PC-9 (cell line): ENCODE results near the gene ARFGEF3. TPM values are rescaled to one million over a fixed set of nuclear protein-coding genes. Genes with fewer than 3 reads are reported as not detected.
"Not testable (repeated sequence)": the region's sequence is repeated elsewhere in the genome, so short reads cannot be mapped to it uniquely, and the experiment has no call there.

Experiments
- BruUV-seq: library from RNA; stranded (reverse); fragments of 400-500 nt; replicated peaks from 2 replicates; lab custom pipeline; 2021; lab: Mats Ljungman, UMichigan
- CTCF ChIA-PET: fragments of 300-600 bp; sonication (Branson Sonifier 250); formaldehyde crosslinking; loops from one replicate; lab custom pipeline; 2022; ENCODE audit warnings: antibody characterized with exemption; lab: Charles Lee
- POLR2A ChIA-PET: fragments of 300-600 bp; sonication (Branson Sonifier 250); formaldehyde crosslinking; loops from one replicate; lab custom pipeline; 2022; ENCODE audit warnings: antibody characterized with exemption; ENCODE audit not compliant: unreplicated experiment; lab: Charles Lee
- DNase-seq, 2 experiments: peaks; one replicate each; pipeline versions ENCODE4 v3.0.0 to v3.0.0-alpha.2; 2015 to 2022; ENCODE audit warnings: mixed read lengths in 1 of 2
- H2AFZ ChIP-seq: fragments of 200-600 bp; sonication (generic); 2 replicates; pipeline ENCODE4 v1.8.1; 2017; ENCODE audit warnings: antibody characterized with exemption
- H3F3A ChIP-seq: fragments of 200-600 bp; sonication (generic); 2 replicates; pipeline ENCODE4 v1.8.1; 2017; ENCODE audit warnings: antibody characterized with exemption, mild to moderate bottlenecking, low read depth; ENCODE audit not compliant: insufficient read depth
- H3K27ac ChIP-seq: fragments of 200-600 bp; sonication (generic); 2 replicates; pipeline ENCODE4 v1.6.1; 2016; ENCODE audit warnings: mixed run types
- H3K27me3 ChIP-seq: fragments of 200-600 bp; sonication (generic); 2 replicates; pipeline ENCODE4 v1.6.1; 2016; ENCODE audit warnings: low read depth, mixed run types; ENCODE audit not compliant: insufficient read depth
- H3K36me3 ChIP-seq: fragments of 200-600 bp; sonication (generic); 2 replicates; pipeline ENCODE4 v1.6.1; 2016; ENCODE audit warnings: low read depth, mixed run types
- H3K4me1 ChIP-seq: fragments of 200-600 bp; sonication (generic); replicated peaks from 2 replicates; pipeline ENCODE4 v1.6.1; 2016; ENCODE audit warnings: mixed run types; ENCODE audit not compliant: insufficient read depth
- H3K4me2 ChIP-seq: fragments of 200-600 bp; sonication (generic); 2 replicates; pipeline ENCODE4 v1.6.1; 2017; ENCODE audit warnings: mixed run types
- H3K4me3 ChIP-seq: fragments of 200-600 bp; sonication (generic); 2 replicates; pipeline ENCODE4 v1.6.1; 2016; ENCODE audit warnings: mixed run types
- H3K79me2 ChIP-seq: fragments of 200-600 bp; sonication (generic); 2 replicates; pipeline ENCODE4 v1.6.1; 2017; ENCODE audit warnings: low read depth, mixed run types
- H3K9me2 ChIP-seq: fragments of 200-600 bp; sonication (generic); 2 replicates; pipeline ENCODE4 v1.8.1; 2017; ENCODE audit warnings: mild to moderate bottlenecking; ENCODE audit not compliant: insufficient read depth
- H3K9me3 ChIP-seq: fragments of 200-600 bp; sonication (generic); 2 replicates; pipeline ENCODE4 v1.8.1; 2016; ENCODE audit warnings: low read depth; ENCODE audit not compliant: insufficient read depth
- H4K20me1 ChIP-seq: fragments of 200-600 bp; sonication (generic); 2 replicates; pipeline ENCODE4 v1.8.1; 2017; ENCODE audit not compliant: insufficient read depth
- CTCF ChIP-seq: fragments of 200-600 bp; sonication (generic); conservative IDR thresholded peaks from 2 replicates; pipeline ENCODE4 v1.6.1; 2017; ENCODE audit warnings: mixed run types, antibody characterized with exemption, mild to moderate bottlenecking, moderate library complexity
- EZH2 ChIP-seq: fragments of 200-600 bp; sonication (generic); IDR thresholded peaks from 2 replicates; pipeline ENCODE4 v1.8.0; 2017; ENCODE audit warnings: antibody characterized with exemption, low read depth
- intact Hi-C: fragments of 100-400 bp; cut with micrococcal nuclease; formaldehyde crosslinking; loops from one replicate; pipeline ENCODE4 v1.10.0; 2022; ENCODE audit not compliant: unreplicated experiment
- total RNA-seq: library from RNA; stranded (reverse); gene quantifications from 2 replicates; pipeline ENCODE4 v1.2.3, GENCODE V29; 2021

ARFGEF3 gene
- total RNA-seq, 1 experiment from 2014 or later: 9.9 TPM

DNA sequence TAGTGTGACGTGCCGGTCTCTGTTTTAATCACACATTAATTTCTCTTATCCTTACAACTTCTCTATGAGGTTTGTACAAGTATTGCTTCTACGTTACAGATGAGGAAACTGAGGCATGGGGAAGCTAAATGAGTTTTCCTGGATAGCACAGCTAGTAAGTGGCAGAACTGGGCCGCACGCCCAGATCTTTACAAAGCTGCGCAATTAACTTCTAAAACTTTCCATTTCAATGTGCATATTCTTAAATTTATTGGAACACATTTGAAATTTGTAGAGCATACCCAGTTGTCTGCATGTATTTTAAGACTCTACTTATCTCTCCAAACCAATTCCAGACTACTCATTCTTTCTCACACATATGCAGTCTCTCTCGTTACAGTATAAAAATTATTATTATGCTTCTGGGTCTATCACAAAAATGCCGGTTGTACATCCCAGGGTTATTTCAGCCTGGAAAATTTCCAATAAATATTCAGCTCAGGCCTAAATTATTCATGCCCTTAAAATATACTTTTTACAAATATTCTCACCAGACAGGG is 44.3 kb upstream of the ARFGEF3 start:
- peak in 1 of 2 experiments; percentile 1 for DNase-seq
- CTCF ChIA-PET: interaction anchor here (0.6 to 1.8 kb wide), 3 partner anchors 170 to 663 kb away, joined by 3 to 7 read pairs (median 6); no protein-coding TSS in a partner anchor
- intact Hi-C loops: loop anchor here (2.0 kb wide), 3 partner anchors 311 to 1247 kb away; no protein-coding TSS in a partner anchor

GRCh38 chr6:138119229-138119628 is 42.5 kb upstream of the ARFGEF3 start:
- H3K4me2 ChIP-seq, DNase-seq, H3K4me3 ChIP-seq, BruUV-seq, H3K36me3 ChIP-seq, H3K27ac ChIP-seq, POLR2A ChIA-PET, CTCF ChIA-PET, H3K9me3 ChIP-seq, H3K9me2 ChIP-seq, H4K20me1 ChIP-seq, H2AFZ ChIP-seq, intact Hi-C loops, H3K79me2 ChIP-seq, H3K27me3 ChIP-seq: not testable (repeated sequence)
- peaks cover 24% of the 10 kb centered on the region for H3K4me1 ChIP-seq
- peaks cover 16% of the 10 kb centered on the region; the same call in 1 of the 2 replicates for H3F3A ChIP-seq

More for the DNA sequence above, 44.3 kb upstream of the ARFGEF3 start:
- no peaks in the 10 kb centered on the region for H3K27me3 ChIP-seq
- H2AFZ ChIP-seq: no peak overlapping the region
- no TSS peak for BruUV-seq
- TF ChIP-seq CTCF (no peak), EZH2 (no peak)
- H3K4me2 ChIP-seq: no peak overlapping the region
- no peaks in the 10 kb centered on the region for H3K36me3 ChIP-seq
- peaks cover 3% of the 10 kb centered on the region; the same call in 1 of the 2 replicates for H3K9me2 ChIP-seq
- H3K79me2 ChIP-seq: no peaks in the 10 kb centered on the region
- POLR2A ChIA-PET: interaction anchor here (0.5 kb wide), 1 partner anchor 293 kb away, joined by 4 read pairs; no protein-coding TSS in a partner anchor
- peaks cover 16% of the 10 kb centered on the region; the same call in 1 of the 2 replicates for H3F3A ChIP-seq
- no peak overlapping the region for H3K4me3 ChIP-seq
- H3K9me3 ChIP-seq: no peaks in the 10 kb centered on the region
- H3K4me1 ChIP-seq: peaks cover 24% of the 10 kb centered on the region
- no peak overlapping the region for H3K27ac ChIP-seq
- no peaks in the 10 kb centered on the region for H4K20me1 ChIP-seq

GRCh38 chr6:138119976-138120375 is 41.8 kb upstream of the ARFGEF3 start:
- Histone ChIP-seq H3K36me3 (no peaks in the 10 kb centered on the region), H3K27me3 (no peaks in the 10 kb centered on the region), H4K20me1 (no peaks in the 10 kb centered on the region), H3F3A (peaks cover 16% of the 10 kb centered on the region; the same call in 1 of the 2 replicates), H3K4me2 (no peak overlapping the region), H3K4me1 (peaks cover 24% of the 10 kb centered on the region), H3K27ac (no peak overlapping the region), H3K9me2 (peaks cover 3% of the 10 kb centered on the region; the same call in 1 of the 2 replicates), H3K79me2 (no peaks in the 10 kb centered on the region), H3K9me3 (no peaks in the 10 kb centered on the region), H2AFZ (no peak overlapping the region), H3K4me3 (no peak overlapping the region)
- CTCF ChIA-PET: no interaction called here
- BruUV-seq: no TSS peak
- DNase-seq: peak in 1 of 2 experiments; percentile 6
- POLR2A ChIA-PET: no interaction called here
- intact Hi-C loops: no loop called here
- no peak for TF ChIP-seq EZH2
- TF ChIP-seq CTCF: no peak
